ENCODE measurements around the gene PARD6A.

DNA sequence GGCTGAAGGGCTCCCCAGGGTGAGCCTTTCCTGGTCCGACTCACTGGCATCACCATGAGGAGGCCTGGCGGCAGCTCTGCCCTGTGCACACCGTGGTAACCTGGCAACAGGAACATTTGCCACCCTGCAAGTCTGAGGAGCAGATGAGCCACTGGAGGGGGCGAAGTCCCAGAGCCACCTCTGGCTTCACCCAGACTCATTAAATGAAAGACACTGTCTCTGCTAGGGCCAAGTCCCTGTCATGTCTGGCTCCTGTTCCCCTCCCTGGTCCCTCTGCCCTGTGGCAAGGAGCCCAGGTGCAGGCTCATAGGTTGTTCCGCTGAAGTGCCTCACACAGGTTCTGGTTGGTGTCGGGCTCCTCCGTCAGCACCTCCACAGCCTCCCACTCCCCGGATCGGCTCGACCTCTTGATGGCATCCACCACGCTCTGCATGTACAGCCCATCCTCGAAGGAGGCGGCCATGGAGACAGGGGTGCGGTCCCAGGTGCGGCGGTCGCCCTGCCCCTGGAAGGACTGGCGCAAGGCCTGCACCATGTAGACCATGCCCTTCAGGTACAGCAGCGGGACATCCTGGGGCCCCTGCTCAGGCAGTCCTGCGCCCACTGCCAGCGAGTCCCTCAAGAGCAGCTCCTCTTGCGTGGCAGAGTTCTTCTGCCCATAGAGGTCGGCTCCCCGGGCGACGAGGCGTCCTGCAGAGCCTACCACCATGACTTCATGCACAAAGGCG is 14.3 kb downstream of the PARD6A start:
- TF ChIP-seq, protein P1, sequence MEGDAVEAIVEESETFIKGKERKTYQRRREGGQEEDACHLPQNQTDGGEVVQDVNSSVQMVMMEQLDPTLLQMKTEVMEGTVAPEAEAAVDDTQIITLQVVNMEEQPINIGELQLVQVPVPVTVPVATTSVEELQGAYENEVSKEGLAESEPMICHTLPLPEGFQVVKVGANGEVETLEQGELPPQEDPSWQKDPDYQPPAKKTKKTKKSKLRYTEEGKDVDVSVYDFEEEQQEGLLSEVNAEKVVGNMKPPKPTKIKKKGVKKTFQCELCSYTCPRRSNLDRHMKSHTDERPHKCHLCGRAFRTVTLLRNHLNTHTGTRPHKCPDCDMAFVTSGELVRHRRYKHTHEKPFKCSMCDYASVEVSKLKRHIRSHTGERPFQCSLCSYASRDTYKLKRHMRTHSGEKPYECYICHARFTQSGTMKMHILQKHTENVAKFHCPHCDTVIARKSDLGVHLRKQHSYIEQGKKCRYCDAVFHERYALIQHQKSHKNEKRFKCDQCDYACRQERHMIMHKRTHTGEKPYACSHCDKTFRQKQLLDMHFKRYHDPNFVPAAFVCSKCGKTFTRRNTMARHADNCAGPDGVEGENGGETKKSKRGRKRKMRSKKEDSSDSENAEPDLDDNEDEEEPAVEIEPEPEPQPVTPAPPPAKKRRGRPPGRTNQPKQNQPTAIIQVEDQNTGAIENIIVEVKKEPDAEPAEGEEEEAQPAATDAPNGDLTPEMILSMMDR (IDR thresholded peaks at IDR 0.05) = no peak
- TF ChIP-seq EP300 (IDR thresholded peaks at IDR 0.05) = no peak
